H9 (cell line): ENCODE results near the gene RALGPS2. TPM values are rescaled to one million over a fixed set of nuclear protein-coding genes. Genes with fewer than 3 reads are reported as not detected.
"Not testable (repeated sequence)": the region's sequence is repeated elsewhere in the genome, so short reads cannot be mapped to it uniquely, and the experiment has no call there.

Experiments
- DNase-seq: peaks from one replicate; pipeline ENCODE4 v3.0.0-alpha.2; 2017
- H2AFZ ChIP-seq: one replicate; pipeline ENCODE4 v1.6.1; 2013; ENCODE audit warnings: mild to moderate bottlenecking, low read length, control low read depth, moderate library complexity
- H2AK5ac ChIP-seq: 2 replicates; pipeline ENCODE4 v1.6.1; 2013; ENCODE audit warnings: low read length, control low read depth, mixed read lengths; ENCODE audit not compliant: insufficient read length
- H2BK120ac ChIP-seq: one replicate; pipeline ENCODE4 v1.6.1; 2013; ENCODE audit warnings: low read depth, mild to moderate bottlenecking, low read length, control low read depth, inconsistent platforms; ENCODE audit not compliant: poor library complexity, severe bottlenecking
- H2BK12ac ChIP-seq: 2 replicates; pipeline ENCODE4 v1.6.1; 2013; ENCODE audit warnings: low read length, control low read depth, mixed read lengths, low read depth; ENCODE audit not compliant: insufficient read length
- H2BK15ac ChIP-seq: 2 replicates; pipeline ENCODE4 v1.6.1; 2013; ENCODE audit warnings: low read depth, low read length, control low read depth
- H2BK20ac ChIP-seq: one replicate; pipeline ENCODE4 v1.6.1; 2013; ENCODE audit warnings: low read depth, mild to moderate bottlenecking, low read length, control low read depth, inconsistent platforms; ENCODE audit not compliant: poor library complexity, severe bottlenecking
- H2BK5ac ChIP-seq: 2 replicates; pipeline ENCODE4 v1.6.1; 2013; ENCODE audit warnings: low read length, control low read depth, mixed read lengths; ENCODE audit not compliant: insufficient read length
- H3K14ac ChIP-seq: 2 replicates; pipeline ENCODE4 v1.6.1; 2013; ENCODE audit warnings: low read length, control low read depth; ENCODE audit not compliant: insufficient read depth
- H3K18ac ChIP-seq: 2 replicates; pipeline ENCODE4 v1.6.1; 2013; ENCODE audit warnings: low read depth, mild to moderate bottlenecking, mixed read lengths, low read length, control low read depth; ENCODE audit not compliant: insufficient read length
- H3K23ac ChIP-seq: 2 replicates; pipeline ENCODE4 v1.6.1; 2013; ENCODE audit warnings: low read length, control low read depth, mixed read lengths, low read depth; ENCODE audit not compliant: insufficient read length
- H3K23me2 ChIP-seq: 2 replicates; pipeline ENCODE4 v1.6.1; 2013; ENCODE audit warnings: low read depth, mild to moderate bottlenecking, mixed read lengths, low read length, control low read depth; ENCODE audit not compliant: insufficient read length, poor library complexity, severe bottlenecking
- H3K27ac ChIP-seq: 2 replicates; pipeline ENCODE4 v1.5.1; 2013; ENCODE audit warnings: low read length, control low read depth, mixed read lengths, low read depth; ENCODE audit not compliant: insufficient read length
- H3K27me3 ChIP-seq: 2 replicates; pipeline ENCODE4 v1.6.1; 2013; ENCODE audit warnings: low read length, control low read depth, inconsistent platforms; ENCODE audit not compliant: insufficient read depth
- H3K4ac ChIP-seq: 2 replicates; pipeline ENCODE4 v1.6.1; 2013; ENCODE audit warnings: low read depth, mild to moderate bottlenecking, control low read depth, inconsistent platforms, low read length, moderate library complexity
- H3K4me1 ChIP-seq: 2 replicates; pipeline ENCODE4 v1.6.1; 2013; ENCODE audit warnings: low read length, control low read depth, inconsistent platforms; ENCODE audit not compliant: insufficient read depth
- H3K4me2 ChIP-seq: 2 replicates; pipeline ENCODE4 v1.6.1; 2013; ENCODE audit warnings: low read length, control low read depth, mixed read lengths; ENCODE audit not compliant: insufficient read length, insufficient read depth
- H3K56ac ChIP-seq: 2 replicates; pipeline ENCODE4 v1.6.1; 2013; ENCODE audit warnings: low read depth, mild to moderate bottlenecking, mixed read lengths, low read length, control low read depth; ENCODE audit not compliant: insufficient read length
- H3K79me1 ChIP-seq: 2 replicates; pipeline ENCODE4 v1.6.1; 2013; ENCODE audit warnings: low read depth, mild to moderate bottlenecking, moderate library complexity, low read length, control low read depth, inconsistent platforms; ENCODE audit not compliant: insufficient read depth, poor library complexity, severe bottlenecking
- H3K79me2 ChIP-seq: 2 replicates; pipeline ENCODE4 v1.6.1; 2013; ENCODE audit warnings: low read length, control low read depth, inconsistent platforms; ENCODE audit not compliant: insufficient read depth
- H3K9ac ChIP-seq: 2 replicates; pipeline ENCODE4 v1.6.1; 2013; ENCODE audit warnings: low read length, control low read depth, mixed read lengths; ENCODE audit not compliant: insufficient read length; ENCODE audit errors: extremely low read depth
- H3K9me3 ChIP-seq: one replicate; pipeline ENCODE4 v1.6.1; 2013; ENCODE audit warnings: low read depth, low read length, inconsistent platforms; ENCODE audit not compliant: control insufficient read depth
- H3T11ph ChIP-seq: one replicate; pipeline ENCODE4 v1.6.1; 2013; ENCODE audit warnings: mild to moderate bottlenecking, low read length, control low read depth, inconsistent platforms
- H4K20me1 ChIP-seq: one replicate; pipeline ENCODE4 v1.6.1; 2013; ENCODE audit not compliant: control insufficient read depth, insufficient read length, insufficient read depth
- H4K5ac ChIP-seq: 2 replicates; pipeline ENCODE4 v1.6.1; 2013; ENCODE audit warnings: low read depth, mild to moderate bottlenecking, mixed read lengths, low read length, control low read depth; ENCODE audit not compliant: insufficient read length
- H4K8ac ChIP-seq: replicated peaks from 2 replicates; pipeline ENCODE4 v1.6.1; 2013; ENCODE audit warnings: low read length, control low read depth, mixed read lengths, low read depth; ENCODE audit not compliant: insufficient read length
- H4K91ac ChIP-seq: 2 replicates; pipeline ENCODE4 v1.6.1; 2013; ENCODE audit warnings: low read depth, mild to moderate bottlenecking, moderate library complexity, mixed read lengths, low read length, control low read depth; ENCODE audit not compliant: insufficient read length
- H3K27ac Mint-ChIP-seq, 3 experiments: 2 replicates in 2 of 3; 3 replicates in 1 of 3; pipeline ENCODE4 v1.8.0; 2020 to 2021; ENCODE audit warnings: mixed read lengths in 3 of 3, mild to moderate bottlenecking in 1 of 3, moderate library complexity in 1 of 3
- H3K27me3 Mint-ChIP-seq: 2 replicates; pipeline ENCODE4 v1.8.0; 2021; ENCODE audit warnings: low read depth, mild to moderate bottlenecking, moderate library complexity, mixed read lengths
- H3K36me3 Mint-ChIP-seq, 3 experiments: 2 replicates in 2 of 3; 3 replicates in 1 of 3; pipeline ENCODE4 v1.8.0; 2020 to 2021; ENCODE audit warnings: low read depth in 3 of 3, mixed read lengths in 3 of 3; ENCODE audit not compliant: insufficient read depth in 1 of 3
- H3K4me1 Mint-ChIP-seq, 2 experiments: 2 replicates each; pipeline ENCODE4 v1.8.0; 2020; ENCODE audit warnings: mixed read lengths in 2 of 2
- H3K4me3 Mint-ChIP-seq, 2 experiments: 2 replicates in 1 of 2; 3 replicates in 1 of 2; pipeline ENCODE4 v1.8.0; 2020 to 2021; ENCODE audit warnings: mild to moderate bottlenecking in 2 of 2, mixed read lengths in 2 of 2, moderate library complexity in 1 of 2
- H3K9me3 Mint-ChIP-seq, 2 experiments: 2 replicates in 1 of 2; 3 replicates in 1 of 2; pipeline ENCODE4 v1.8.0; 2020; ENCODE audit warnings: mild to moderate bottlenecking in 2 of 2, mixed read lengths in 2 of 2, moderate library complexity in 1 of 2
- WGBS: extraction: QIAGEN DNeasy Blood & Tissue Kit; methylation state at CpG from one replicate; pipeline ENCODE4 v1.1.7; 2013; ENCODE audit warnings: missing lambda C conversion rate, low lambda C conversion rate, mixed read lengths; ENCODE audit not compliant: insufficient read length; ENCODE audit errors: extremely low coverage; 5-methylcytosine and 5-hydroxymethylcytosine counted together
- total RNA-seq: library from RNA; stranded (reverse); gene quantifications from 2 replicates; pipeline ENCODE4 v1.2.1, GENCODE V29; 2021
- TF ChIP-seq, protein P1 (sequence below): fragments of 200-600 bp; sonication (generic); conservative IDR thresholded peaks from 3 replicates; pipeline ENCODE4 v1.8.0; 2021; ENCODE audit warnings: antibody characterized with exemption, mild to moderate bottlenecking

The RALGPS2 gene
- total RNA-seq, 1 experiment from 2014 or later = 32.6 TPM

DNA sequence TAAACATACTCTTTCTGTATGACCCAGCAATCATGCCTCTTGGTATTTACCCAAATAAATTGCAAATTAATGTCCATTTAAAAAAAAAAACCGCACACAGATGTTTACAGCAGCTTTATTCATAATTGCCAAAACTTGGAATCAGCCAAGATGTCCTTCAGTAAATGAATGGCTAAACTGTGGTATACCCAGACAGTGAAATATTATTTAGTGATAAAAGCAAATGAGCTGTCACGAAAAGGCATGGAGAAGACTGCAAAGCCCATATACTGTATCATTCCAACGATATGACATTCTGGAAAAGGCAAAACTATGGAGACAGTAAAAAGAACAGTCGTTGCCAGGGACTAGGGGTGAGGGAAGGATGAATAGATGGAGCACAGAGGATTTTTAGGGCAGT is 223.6 kb downstream of the RALGPS2 start:
- H3K18ac ChIP-seq = no peak overlapping the region
- no peak overlapping the region for H3K4ac ChIP-seq
- no peak overlapping the region for H3T11ph ChIP-seq
- no peaks in the 10 kb centered on the region; the same call in 1 of the 2 replicates for H3K4me1 ChIP-seq
- H3K9me3 ChIP-seq = no peaks in the 10 kb centered on the region
- no peaks in the 10 kb centered on the region for H3K27me3 ChIP-seq
- Mint-ChIP-seq H3K27ac (no peak overlapping the region), H3K4me3 (no peak overlapping the region), H3K9me3 (no peaks in the 10 kb centered on the region; a peak in 3 of 5 replicates), H3K4me1 (peaks cover 11% of the 10 kb centered on the region in 2 experiments), H3K36me3 (no peaks in the 10 kb centered on the region), H3K27me3 (no peaks in the 10 kb centered on the region; the same call in 1 of the 2 replicates)
- no peak overlapping the region for H3K4me2 ChIP-seq
- no peak overlapping the region for H4K8ac ChIP-seq
- no peak overlapping the region for H3K23ac ChIP-seq
- H3K9ac ChIP-seq = no peak overlapping the region
- H2BK5ac ChIP-seq = no peak overlapping the region
- no peak overlapping the region for H2BK15ac ChIP-seq
- H2BK12ac ChIP-seq = no peak overlapping the region
- H2BK120ac ChIP-seq = no peak overlapping the region
- TF ChIP-seq, protein P1, sequence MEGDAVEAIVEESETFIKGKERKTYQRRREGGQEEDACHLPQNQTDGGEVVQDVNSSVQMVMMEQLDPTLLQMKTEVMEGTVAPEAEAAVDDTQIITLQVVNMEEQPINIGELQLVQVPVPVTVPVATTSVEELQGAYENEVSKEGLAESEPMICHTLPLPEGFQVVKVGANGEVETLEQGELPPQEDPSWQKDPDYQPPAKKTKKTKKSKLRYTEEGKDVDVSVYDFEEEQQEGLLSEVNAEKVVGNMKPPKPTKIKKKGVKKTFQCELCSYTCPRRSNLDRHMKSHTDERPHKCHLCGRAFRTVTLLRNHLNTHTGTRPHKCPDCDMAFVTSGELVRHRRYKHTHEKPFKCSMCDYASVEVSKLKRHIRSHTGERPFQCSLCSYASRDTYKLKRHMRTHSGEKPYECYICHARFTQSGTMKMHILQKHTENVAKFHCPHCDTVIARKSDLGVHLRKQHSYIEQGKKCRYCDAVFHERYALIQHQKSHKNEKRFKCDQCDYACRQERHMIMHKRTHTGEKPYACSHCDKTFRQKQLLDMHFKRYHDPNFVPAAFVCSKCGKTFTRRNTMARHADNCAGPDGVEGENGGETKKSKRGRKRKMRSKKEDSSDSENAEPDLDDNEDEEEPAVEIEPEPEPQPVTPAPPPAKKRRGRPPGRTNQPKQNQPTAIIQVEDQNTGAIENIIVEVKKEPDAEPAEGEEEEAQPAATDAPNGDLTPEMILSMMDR = no peak
- WGBS = no CpG with 5 or more reads among the region's 4 CpGs
- H4K5ac ChIP-seq = no peak overlapping the region
- H3K23me2 ChIP-seq = no peaks in the 10 kb centered on the region
- no peaks in the 10 kb centered on the region for H4K20me1 ChIP-seq
- no peaks in the 10 kb centered on the region for H3K79me1 ChIP-seq
- DNase-seq = no peak
- no peak overlapping the region for H2AK5ac ChIP-seq
- H4K91ac ChIP-seq = no peak overlapping the region
- H3K27ac ChIP-seq = no peak overlapping the region
- H3K14ac ChIP-seq = no peak overlapping the region
- no peaks in the 10 kb centered on the region for H3K79me2 ChIP-seq
- H2AFZ ChIP-seq = no peak overlapping the region
- no peak overlapping the region for H3K56ac ChIP-seq
- H2BK20ac ChIP-seq = no peak overlapping the region

DNA sequence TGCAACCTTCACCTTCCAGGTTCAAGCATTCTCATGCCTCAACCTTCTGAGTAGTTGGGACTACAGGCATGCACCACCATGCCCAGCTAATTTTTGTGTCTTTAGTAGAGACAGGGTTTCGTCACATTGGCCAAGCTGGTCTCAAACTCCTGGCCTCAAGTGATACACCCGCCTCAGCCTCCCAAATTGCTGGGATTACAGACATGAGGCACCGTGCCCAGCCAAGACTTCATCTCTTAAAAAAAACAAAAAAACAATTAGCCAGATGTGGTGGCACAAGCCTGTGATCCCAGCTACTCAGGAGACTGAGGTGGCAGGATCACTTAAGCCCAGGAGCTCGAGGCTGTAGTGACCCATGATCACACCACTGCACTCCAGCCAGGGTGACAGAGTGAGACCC is 224.8 kb downstream of the RALGPS2 start:
- not testable (repeated sequence) for H2BK20ac ChIP-seq, H3K18ac ChIP-seq, H2AK5ac ChIP-seq, H3K23ac ChIP-seq, H3K56ac ChIP-seq, H3T11ph ChIP-seq, H4K91ac ChIP-seq, H2BK120ac ChIP-seq, DNase-seq, H3K27me3 Mint-ChIP-seq, H3K14ac ChIP-seq, H2BK5ac ChIP-seq, H3K23me2 ChIP-seq, H4K8ac ChIP-seq, H3K79me1 ChIP-seq, H3K27ac ChIP-seq, H3K4me1 ChIP-seq, H3K4me2 ChIP-seq, H4K20me1 ChIP-seq, H3K36me3 Mint-ChIP-seq, H3K4ac ChIP-seq, H2BK15ac ChIP-seq, H3K9ac ChIP-seq, H3K27ac Mint-ChIP-seq, H3K9me3 Mint-ChIP-seq, H2AFZ ChIP-seq, H4K5ac ChIP-seq, H3K9me3 ChIP-seq, H2BK12ac ChIP-seq, H3K79me2 ChIP-seq, H3K27me3 ChIP-seq, H3K4me3 Mint-ChIP-seq
- peaks cover 11% of the 10 kb centered on the region in 2 experiments for H3K4me1 Mint-ChIP-seq
- WGBS = no CpG with 5 or more reads among the region's 4 CpGs
